NCI-H1105 treated with DMSO at 0.1 percent for 48 hours (cell line): ENCODE results near the gene SH2D3C.

Experiments
- DNase-seq: peaks from one replicate; lab custom pipeline; 2025; lab: John Stamatoyannopoulos, UW

The SH2D3C gene

DNA sequence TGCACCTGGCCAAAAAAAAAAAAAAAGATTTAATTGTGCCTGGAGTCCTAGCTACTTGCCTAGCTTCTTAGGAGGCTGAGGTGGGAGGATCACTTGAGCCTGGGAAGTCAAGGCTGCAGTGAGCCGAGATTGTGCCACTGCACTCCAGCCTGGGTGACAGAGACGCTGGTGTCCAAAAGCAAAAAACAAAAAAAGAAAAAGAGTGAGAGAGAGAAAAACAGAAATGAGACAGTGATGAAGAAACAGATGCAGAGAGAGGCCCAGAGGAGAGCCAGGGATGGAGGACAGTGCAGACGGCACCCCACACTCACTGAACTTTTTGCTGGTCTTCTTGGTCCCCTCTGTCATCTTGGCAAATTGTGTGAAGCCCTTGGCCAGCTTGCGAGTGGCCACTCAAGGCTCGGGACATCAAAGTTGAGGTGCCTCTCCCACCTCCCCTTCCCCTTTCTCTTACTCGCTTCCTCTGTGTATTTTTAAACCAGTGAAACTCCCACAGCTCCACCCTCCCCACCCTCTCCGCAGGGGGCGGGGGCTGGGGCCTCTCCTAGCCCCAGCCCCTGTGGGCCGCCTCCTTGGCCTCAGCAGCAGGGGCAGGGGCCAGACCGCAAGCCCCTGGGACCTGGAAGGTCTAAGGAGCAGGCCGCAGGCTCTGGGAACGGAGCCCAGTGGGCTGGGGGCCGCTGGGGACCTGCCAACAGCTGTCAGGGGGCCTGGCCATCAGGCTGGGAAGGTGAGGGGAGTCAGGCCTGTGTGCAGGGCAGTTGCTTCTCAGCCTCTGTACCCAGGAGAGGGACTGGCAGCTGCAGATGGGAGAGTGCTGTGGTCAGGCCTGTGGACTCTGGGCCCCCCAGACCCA lies at the start of gene SH2D3C:
Gene SH2D3C, minus strand, starts transcription at position 387 of the 856 bp plus-strand sequence. Its CDS starts 39 bp downstream, at position 348.
- no peak for DNase-seq

DNA sequence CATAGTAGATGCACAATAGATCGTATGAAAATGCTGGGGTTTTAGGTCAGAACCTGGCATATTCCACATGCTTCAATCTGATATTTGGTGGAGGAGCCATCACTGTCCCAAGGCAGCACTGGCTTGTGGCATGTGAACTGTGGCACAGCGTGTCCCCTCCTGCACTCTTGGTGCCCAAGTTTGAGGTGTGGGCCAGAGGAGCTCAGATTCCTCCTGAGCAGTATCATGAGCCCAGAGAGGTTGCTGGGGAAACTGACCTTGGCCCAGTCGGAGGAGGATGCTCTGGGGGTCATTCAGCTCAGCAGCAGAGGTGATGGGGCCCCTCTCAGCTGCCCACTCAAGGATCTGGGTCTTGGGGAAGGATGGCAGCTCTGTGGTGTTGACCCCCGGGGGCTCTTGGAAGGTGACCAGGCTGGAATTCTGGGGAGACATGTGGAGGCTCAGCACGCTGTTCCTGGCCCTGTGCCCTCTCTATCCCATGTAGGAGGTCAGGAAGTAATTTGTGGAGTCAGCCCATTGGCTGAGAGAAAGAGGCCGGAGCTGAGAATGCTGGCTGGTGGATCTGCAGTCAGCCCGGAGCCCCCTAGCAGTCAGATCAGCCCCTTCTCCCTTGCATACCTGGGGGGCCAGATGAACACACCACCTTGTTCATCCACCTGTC lies 47.9 kb upstream of the SH2D3C start:
- DNase-seq: no peak

GRCh38 chr9:127825319-127826051 lies 47.0 kb upstream of the SH2D3C start:
- DNase-seq: no peak

DNA sequence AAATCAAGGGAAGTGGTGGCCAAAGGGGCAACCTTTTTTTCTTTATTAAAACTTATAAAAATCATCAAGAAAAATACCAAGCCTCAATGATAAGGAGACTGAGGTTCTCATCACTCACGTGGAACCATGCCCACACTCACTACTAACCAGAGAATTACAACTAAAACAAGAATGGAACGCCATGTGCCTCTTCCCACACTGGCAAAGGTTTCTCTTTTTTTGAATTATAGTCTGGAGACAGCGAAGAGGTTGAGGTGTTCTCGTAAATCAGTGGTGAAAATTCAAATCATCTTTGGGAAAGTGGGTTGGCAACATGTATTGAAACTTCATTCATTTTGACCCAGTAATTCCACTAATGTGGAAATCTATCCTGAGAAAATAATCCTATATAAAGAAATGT lies 43.6 kb upstream of the SH2D3C start:
- no peak for DNase-seq

- DNase-seq: no peak
Observed at GRCh38 chr9:127818574-127818973, 40.1 kb upstream of the SH2D3C start.

DNA sequence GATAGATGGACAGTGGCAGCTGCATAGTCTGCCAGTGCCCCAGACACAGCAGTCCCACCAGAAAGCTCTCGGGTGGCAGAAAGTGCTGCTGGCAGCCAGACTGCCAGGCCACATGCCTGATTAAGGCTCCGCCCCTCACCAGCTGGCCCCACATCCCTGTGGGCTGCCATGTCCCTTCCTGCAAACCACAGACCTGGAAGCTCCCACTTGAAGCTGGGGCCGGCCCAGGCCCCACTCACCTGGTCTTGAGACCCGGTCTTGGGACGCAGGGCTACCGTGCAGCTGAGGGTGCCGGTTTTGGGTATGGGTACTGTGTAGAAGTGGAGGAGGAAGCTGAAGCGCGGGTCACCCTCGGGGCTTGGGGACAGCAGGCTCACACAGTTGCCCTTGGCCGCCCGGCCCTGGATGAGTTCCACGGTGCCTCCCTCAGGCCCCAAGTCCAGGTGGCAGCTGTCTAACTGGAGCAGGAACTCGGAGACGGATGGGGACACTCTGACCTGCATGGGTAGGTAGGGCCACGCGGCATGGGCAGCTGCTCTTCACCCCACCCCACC lies 39.5 kb upstream of the SH2D3C start:
- no peak for DNase-seq

DNA sequence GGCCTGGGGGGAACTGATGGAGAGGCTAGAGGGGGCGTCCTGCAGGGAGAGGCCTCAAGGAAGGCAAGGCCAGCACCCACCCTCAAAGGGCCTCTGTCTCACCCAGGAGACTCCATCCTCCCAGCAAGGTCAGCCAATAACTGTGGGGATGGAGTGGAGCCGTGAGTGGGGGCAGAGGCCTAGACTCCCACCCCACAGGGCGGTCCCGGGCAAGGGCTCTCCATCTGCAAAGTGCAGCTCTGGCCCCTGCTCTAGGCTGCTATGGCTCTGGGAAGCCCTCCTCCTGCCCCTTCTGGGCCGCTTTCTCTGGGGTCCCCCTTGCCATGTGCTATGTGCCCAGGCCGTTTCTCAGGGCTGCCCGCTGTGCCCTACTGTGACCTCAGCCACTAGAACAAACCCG lies 38.3 kb upstream of the SH2D3C start:
- no peak for DNase-seq

DNA sequence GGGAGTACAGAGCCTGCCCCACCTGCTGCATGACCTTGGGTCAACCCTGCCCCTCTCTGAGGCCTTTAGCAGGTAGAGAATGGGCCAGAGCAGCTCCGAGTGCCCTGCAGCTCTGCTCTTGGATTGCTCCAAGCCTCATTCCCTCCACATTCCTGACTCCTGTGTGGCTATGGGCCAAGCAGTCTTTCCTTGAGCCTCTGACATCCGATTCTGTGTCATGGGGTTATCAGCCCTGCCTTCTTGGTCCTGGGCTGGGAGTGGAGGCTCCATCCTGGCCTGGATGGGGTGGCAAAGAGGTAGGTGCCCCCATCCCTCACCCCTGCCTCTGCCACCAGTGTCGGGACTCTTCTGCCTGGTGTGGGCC lies 37.9 kb upstream of the SH2D3C start:
- DNase-seq: no peak

DNA sequence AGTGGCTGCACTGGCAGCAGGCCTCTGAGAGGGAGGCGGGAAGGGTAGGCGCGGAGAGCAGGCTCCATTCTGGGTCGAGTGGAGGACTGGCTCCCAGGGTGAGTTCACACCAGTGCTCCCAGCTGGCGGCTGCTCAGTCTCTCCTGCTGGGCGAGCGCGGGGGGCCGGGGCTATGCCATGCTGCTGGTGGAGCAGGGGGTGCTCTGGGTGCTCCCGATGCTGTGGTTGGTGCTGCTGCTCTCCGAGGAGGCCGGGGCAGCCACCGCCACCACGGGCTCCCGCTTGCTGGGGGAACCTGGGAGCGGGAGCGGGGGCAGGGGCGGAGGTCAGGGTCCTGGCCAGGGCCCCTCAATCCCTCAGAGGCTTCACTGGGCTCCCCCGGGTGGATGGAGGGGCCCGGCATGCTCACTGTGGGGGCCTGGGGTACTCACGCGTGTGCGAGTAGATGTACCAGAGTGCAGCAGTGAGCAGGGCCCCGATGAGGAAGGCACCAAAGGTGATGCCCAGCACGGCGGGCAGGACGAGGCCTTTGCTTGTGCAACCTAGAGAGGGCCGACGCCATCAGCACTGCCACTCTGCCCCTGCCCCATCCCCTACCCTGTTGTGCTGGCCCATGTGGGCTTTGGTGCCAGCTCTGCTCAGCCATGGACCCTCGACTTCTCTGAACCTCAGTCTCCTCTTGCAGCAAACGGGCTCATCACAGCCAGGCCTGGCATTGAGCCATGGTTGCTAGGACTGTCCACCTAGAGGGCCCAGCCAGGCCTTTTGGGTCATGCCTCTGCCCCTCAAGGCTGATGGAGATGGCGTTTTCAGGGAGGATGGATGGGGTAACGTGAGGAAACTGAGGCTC lies 37.3 kb upstream of the SH2D3C start:
- no peak for DNase-seq

DNA sequence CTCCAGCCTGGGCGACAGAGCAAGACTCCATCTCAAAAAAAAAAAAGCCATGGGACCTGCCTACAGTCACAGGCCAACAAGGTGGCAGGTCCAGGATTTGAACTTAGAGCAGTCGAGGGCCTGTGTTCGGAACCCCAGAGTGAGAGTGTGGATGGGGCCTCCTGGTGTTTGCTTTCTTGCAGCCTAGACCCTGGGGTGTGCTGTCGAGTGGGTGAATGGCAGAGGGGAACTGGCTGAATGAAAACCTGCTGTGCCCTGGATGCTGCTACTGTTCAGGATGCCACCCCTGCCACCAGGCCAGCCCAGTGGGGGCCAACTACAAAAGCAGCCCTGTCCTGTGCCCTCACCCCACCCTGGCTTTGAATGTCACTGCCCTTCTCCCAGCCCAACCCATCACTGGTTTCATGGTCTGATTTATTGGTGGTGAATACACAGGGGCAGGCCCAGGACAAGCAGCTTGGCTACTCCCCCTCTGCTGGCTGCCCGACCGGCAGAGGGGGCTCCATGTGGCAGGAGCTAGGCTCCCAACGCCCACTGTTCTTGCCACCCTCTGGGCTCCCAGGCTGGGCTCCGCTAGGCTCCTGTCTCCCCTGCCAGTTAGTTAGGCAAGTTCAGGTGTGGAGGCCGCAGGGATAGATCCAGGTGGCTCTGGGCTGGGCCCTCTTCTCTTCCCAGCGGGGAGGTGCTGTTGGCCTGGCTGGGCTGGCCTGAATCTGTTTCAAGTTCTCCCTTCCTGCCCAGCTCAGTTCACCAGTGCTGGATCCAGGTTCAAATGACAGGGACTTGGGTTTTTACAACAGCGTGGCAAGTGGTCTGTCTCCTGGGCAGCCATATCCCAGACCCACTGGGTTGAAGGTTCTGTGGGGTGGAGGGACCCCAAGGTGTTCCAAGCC lies 36.4 kb upstream of the SH2D3C start:
- no peak for DNase-seq

DNA sequence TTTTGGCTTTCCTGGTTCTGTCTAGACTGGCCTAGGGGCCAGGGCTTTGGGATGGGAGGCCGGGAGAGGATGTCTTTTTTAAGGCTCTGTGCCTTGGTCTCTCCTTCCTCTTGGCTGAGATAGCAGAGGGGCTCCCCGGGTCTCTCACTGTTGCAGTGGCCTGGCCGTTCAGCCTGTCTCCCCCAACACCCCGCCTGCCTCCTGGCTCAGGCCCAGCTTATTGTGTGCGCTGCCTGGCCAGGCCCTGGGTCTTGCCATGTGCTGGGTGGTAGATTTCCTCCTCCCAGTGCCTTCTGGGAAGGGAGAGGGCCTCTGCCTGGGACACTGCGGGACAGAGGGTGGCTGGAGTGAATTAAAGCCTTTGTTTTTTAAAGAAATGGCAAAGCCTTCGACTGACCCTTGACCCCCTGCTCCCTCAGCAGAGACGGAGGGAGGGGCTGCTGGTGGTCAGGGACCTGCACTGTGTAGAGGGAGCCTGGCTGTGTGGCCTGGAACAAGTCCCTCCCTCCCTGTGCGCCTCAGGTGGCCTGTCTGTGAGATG lies 35.3 kb upstream of the SH2D3C start:
- DNase-seq: no peak

DNA sequence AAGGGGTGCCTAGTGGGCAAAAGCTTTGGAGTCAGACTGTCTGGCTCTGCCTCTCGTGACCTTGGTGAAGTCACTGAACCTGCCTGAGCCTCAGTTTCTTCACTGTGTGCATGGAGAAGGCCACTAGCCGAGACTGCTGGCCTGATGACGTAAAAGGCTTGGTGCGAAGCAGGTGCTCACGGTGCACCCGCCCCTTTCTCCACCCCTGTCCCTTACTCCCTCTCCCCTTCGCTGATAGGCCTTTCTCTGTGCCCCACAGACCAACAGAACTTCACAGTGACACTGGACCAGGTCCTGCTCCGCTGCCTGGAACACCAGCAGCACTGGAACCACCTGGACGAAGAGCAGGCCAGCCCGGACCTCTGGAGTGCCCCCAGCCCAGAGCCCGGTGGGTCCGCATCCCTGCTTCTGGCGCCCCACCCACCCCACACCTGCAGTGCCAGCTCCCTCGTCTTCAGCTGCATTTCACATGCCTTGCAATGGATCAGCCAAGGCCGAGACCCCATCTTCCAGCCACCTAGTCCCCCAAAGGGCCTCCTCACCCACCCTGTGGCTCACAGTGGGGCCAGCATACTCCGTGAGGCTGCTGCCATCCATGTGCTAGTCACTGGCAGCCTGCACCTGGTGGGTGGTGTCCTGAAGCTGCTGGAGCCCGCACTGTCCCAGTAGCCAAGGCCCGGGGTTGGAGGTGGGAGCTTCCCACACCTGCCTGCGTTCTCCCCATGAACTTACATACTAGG lies 34.6 kb upstream of the SH2D3C start:
- no peak for DNase-seq

DNA sequence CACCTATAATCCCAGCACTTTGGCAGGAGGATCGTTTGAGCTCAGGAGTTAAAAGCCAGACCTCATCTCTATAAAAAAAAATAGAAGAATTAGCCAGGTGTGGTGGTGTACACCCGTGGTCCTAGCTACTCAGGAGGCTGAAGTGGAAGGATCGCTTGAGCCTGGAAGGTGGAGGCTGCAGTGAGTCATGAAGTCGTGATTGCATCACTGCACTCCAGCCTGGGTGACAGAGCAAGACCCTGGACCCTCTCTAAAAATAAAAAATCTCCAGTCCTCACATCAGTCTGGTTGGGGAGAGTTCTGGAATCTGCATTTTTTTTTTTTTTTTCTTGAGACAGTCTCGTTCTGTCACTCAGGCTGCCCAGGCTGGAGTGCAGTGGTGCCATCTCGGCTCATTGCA lies 33.5 kb upstream of the SH2D3C start:
- DNase-seq: no peak

DNA sequence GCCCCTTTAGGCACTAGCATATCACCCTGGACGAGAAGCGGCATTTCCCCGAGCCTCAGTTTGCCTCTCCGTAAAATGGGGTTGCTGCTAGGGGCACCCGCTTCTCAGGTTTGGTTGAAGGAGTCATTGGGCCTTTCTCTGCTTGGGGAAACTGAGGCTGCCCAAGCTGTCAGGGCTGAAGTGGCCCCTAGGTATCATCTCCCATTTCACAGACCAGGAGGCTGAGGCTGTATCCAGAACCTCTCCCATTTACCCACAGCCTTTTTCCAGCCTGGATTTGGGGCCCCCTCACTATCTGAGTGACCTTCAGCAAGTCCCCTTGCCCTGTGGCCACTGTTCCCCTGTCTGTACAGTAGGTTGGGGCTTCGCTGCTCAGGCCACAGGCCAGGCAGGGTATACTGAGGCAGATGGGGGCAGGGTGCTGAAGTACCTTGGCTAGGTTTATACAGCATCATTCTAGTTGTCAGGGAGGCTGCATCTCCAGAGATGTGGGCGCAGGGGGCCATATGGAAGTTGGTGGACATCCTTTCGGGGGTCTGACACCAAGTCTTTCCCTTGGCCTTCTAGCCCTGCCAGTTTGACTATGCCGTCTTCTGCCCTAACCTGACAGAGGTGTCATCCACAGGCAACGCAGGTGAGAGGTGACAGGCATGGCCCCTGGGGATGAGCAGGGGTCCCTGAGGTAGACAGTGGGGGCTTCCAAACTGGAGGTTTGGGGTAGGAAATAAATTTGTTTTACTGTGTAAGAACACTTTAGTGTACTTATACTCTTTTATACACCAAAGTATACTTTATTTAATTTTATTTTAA lies 32.1 kb upstream of the SH2D3C start:
- no peak for DNase-seq

GRCh38 chr9:127809540-127810377 lies 31.3 kb upstream of the SH2D3C start:
- no peak for DNase-seq

DNA sequence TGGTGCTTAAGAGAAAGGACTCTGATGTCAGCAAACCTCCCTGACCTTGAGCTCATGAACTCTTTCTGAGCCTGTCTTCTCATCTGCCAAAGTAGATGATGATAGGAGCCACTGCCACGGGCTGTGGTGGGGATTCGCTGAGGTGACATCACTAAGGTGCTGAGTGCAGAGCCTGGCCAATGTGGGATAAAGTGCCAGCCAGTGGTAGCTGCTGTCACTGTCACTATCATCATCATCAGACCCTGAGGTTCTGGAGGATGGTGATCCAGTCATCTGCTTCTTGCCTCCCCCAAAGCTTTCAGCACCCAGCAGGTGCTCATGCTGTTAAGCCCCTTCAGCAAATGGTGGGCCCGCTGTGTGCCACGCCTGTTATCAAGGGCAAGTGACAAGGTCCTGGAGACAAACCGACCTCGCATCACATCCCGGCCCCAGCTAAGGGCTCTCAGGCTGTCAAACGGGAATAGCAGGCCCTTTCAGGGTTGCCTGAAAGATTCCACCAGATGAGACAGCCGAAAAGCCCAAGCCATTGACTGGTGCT lies 30.6 kb upstream of the SH2D3C start:
- DNase-seq: no peak

DNA sequence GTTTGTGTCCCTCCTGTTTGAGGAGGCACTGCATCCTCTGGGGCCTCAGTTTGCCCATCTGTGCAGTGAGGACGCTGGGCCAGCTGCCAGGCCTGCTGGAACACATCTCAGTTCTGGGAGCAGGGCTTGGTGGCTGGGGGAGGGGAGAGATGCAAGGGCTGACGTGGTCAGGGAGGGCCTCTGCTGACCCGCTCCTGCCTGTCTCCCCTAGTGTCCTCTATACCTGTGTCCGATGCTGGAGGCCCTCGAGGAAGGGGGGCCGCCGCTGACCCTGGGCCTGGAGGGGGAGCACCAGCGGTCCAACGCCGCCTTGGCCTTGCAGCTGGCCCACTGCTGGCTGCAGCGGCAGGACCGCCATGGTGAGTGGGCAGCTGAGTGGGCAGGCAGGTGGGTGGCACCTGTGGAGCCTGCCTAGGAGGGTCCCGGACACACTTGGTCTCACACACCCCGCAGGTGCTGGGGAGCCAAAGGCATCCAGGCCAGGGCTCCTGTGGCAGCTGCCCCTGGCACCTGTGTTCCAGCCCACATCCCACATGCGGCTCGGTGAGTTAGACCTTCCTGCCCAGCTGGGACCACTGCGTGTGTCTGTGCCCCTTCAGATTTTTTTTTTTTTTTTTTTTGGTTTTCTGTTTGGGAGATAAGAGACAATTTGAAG lies 30.0 kb upstream of the SH2D3C start:
- no peak for DNase-seq
